Astrocyte (in vitro differentiated cells and primary cell): ENCODE data around the gene GPS2. TPM values are rescaled to one million over a fixed set of nuclear protein-coding genes. Genes with fewer than 3 reads are reported as not detected.

Experiments
- DNase-seq: peaks from one replicate; pipeline ENCODE4 v3.0.0-alpha.2; 2010; ENCODE audit warnings: low read depth
- FAIRE-seq: peaks from 2 replicates; lab custom pipeline; 2011; peaks lifted over from hg19 to GRCh38; lab: Jason Lieb, UNC
- H2AFZ ChIP-seq: 2 replicates; pipeline ENCODE4 v1.6.0; 2012; ENCODE audit warnings: low read depth, low read length, inconsistent platforms
- H3K27ac ChIP-seq: 2 replicates; pipeline ENCODE4 v1.5.1; 2011; ENCODE audit warnings: low read depth, low read length, inconsistent platforms
- H3K27me3 ChIP-seq: 2 replicates; pipeline ENCODE4 v1.6.0; 2011; ENCODE audit warnings: low read length, inconsistent platforms; ENCODE audit not compliant: insufficient read depth
- H3K36me3 ChIP-seq: 2 replicates; pipeline ENCODE4 v1.5.1; 2011; ENCODE audit warnings: low read length, inconsistent platforms; ENCODE audit not compliant: insufficient read depth
- H3K4me1 ChIP-seq: 2 replicates; pipeline ENCODE4 v1.5.1; 2011; ENCODE audit warnings: low read length, inconsistent platforms; ENCODE audit not compliant: insufficient read depth
- H3K4me2 ChIP-seq: 2 replicates; pipeline ENCODE4 v1.6.0; 2012; ENCODE audit warnings: low read length, inconsistent platforms
- H3K4me3 ChIP-seq: 2 replicates; pipeline ENCODE4 v1.5.1; 2011; ENCODE audit warnings: low read depth, mild to moderate bottlenecking, low read length, inconsistent platforms; ENCODE audit not compliant: insufficient read depth
- H3K79me2 ChIP-seq: 2 replicates; pipeline ENCODE4 v1.6.0; 2012; ENCODE audit warnings: mild to moderate bottlenecking, low read length, inconsistent platforms; ENCODE audit not compliant: insufficient read depth
- H3K9ac ChIP-seq: 2 replicates; pipeline ENCODE4 v1.6.0; 2012; ENCODE audit warnings: mild to moderate bottlenecking, low read length, inconsistent platforms
- H3K9me3 ChIP-seq: 2 replicates; pipeline ENCODE4 v1.5.1; 2012; ENCODE audit warnings: low read depth, mild to moderate bottlenecking, low read length, inconsistent platforms; ENCODE audit not compliant: insufficient read depth
- H4K20me1 ChIP-seq: 2 replicates; pipeline ENCODE4 v1.6.0; 2012; ENCODE audit warnings: low read length, inconsistent platforms; ENCODE audit not compliant: insufficient read depth
- H3K27ac Mint-ChIP-seq: one replicate; pipeline ENCODE4 v1.8.0; 2021; ENCODE audit warnings: mild to moderate bottlenecking, mixed read lengths; ENCODE audit not compliant: unreplicated experiment
- H3K27me3 Mint-ChIP-seq: one replicate; pipeline ENCODE4 v1.8.0; 2021; ENCODE audit warnings: low read depth, mixed read lengths; ENCODE audit not compliant: unreplicated experiment
- H3K36me3 Mint-ChIP-seq: one replicate; pipeline ENCODE4 v1.8.0; 2021; ENCODE audit warnings: low read depth, mixed read lengths; ENCODE audit not compliant: unreplicated experiment
- H3K4me1 Mint-ChIP-seq: one replicate; pipeline ENCODE4 v1.8.0; 2021; ENCODE audit warnings: low read depth, mixed read lengths; ENCODE audit not compliant: unreplicated experiment
- H3K4me3 Mint-ChIP-seq: one replicate; pipeline ENCODE4 v1.8.0; 2021; ENCODE audit warnings: mild to moderate bottlenecking, moderate library complexity, mixed read lengths; ENCODE audit not compliant: unreplicated experiment
- H3K9me3 Mint-ChIP-seq: one replicate; pipeline ENCODE4 v1.8.0; 2021; ENCODE audit warnings: mild to moderate bottlenecking, mixed read lengths; ENCODE audit not compliant: unreplicated experiment
- CTCF ChIP-seq: IDR thresholded peaks from 2 replicates; pipeline ENCODE4 v1.5.1; 2011; ENCODE audit warnings: low read depth, mild to moderate bottlenecking, inconsistent platforms, low read length, moderate library complexity; ENCODE audit not compliant: insufficient read depth
- EZH2 ChIP-seq: IDR thresholded peaks from 2 replicates; pipeline ENCODE4 v1.6.1; 2012; ENCODE audit warnings: mild to moderate bottlenecking, low read length, inconsistent platforms; ENCODE audit not compliant: insufficient read depth
- total RNA-seq: library from RNA; stranded (reverse); gene quantifications from 2 replicates; pipeline ENCODE4 v1.2.1, GENCODE V29; 2021

Gene GPS2
- total RNA-seq, 1 donor from 2014 or later, result 49.8 TPM

GRCh38 chr17:7325031-7325528, 9.9 kb upstream of the GPS2 start:
- TF ChIP-seq EZH2, result no peak
- no peak for TF ChIP-seq CTCF
- DNase-seq (no peak), FAIRE-seq (no peak)
- no peak overlapping the region for H3K4me2 ChIP-seq
- peaks cover 16% of the 10 kb centered on the region for H3K36me3 ChIP-seq
- H3K9ac ChIP-seq, result no peak overlapping the region
- no peak overlapping the region for H2AFZ ChIP-seq
- no peak overlapping the region for H3K4me3 Mint-ChIP-seq
- no peaks in the 10 kb centered on the region for H3K27me3 Mint-ChIP-seq
- H3K79me2 ChIP-seq, result peaks cover 29% of the 10 kb centered on the region
- peaks cover 10% of the 10 kb centered on the region for H3K4me1 Mint-ChIP-seq
- no peak overlapping the region for H3K27ac Mint-ChIP-seq
- peaks cover 18% of the 10 kb centered on the region for H3K36me3 Mint-ChIP-seq
- peaks cover 11% of the 10 kb centered on the region for H4K20me1 ChIP-seq
- H3K27ac ChIP-seq, result no peak overlapping the region
- H3K9me3 Mint-ChIP-seq, result no peaks in the 10 kb centered on the region
- no peaks in the 10 kb centered on the region for H3K27me3 ChIP-seq
- H3K4me1 ChIP-seq, result peaks cover 8% of the 10 kb centered on the region
- no peak overlapping the region for H3K4me3 ChIP-seq
- H3K9me3 ChIP-seq, result no peaks in the 10 kb centered on the region

- no peak overlapping the region for H3K4me3 Mint-ChIP-seq
- Histone ChIP-seq H3K4me1 (peaks cover 8% of the 10 kb centered on the region), H3K27ac (no peak overlapping the region), H3K4me2 (no peak overlapping the region), H4K20me1 (peaks cover 11% of the 10 kb centered on the region), H3K9me3 (no peaks in the 10 kb centered on the region), H3K27me3 (no peaks in the 10 kb centered on the region), H3K9ac (no peak overlapping the region), H2AFZ (no peak overlapping the region), H3K79me2 (peaks cover 29% of the 10 kb centered on the region), H3K36me3 (peaks cover 16% of the 10 kb centered on the region), H3K4me3 (no peak overlapping the region)
- H3K27me3 Mint-ChIP-seq, result no peaks in the 10 kb centered on the region
- TF ChIP-seq EZH2 (no peak), CTCF (no peak)
- H3K9me3 Mint-ChIP-seq, result no peaks in the 10 kb centered on the region
- H3K4me1 Mint-ChIP-seq, result peaks cover 10% of the 10 kb centered on the region
- H3K36me3 Mint-ChIP-seq, result peaks cover 18% of the 10 kb centered on the region
- no peak overlapping the region for H3K27ac Mint-ChIP-seq
- DNase-seq (no peak), FAIRE-seq (no peak)
Observed at GRCh38 chr17:7324438-7324779, 9.2 kb upstream of the GPS2 start.

GRCh38 chr17:7323731-7324437, 8.7 kb upstream of the GPS2 start:
- TF ChIP-seq EZH2, result no peak
- peak; percentile 74 for TF ChIP-seq CTCF
- Histone ChIP-seq H3K79me2 (peaks cover 28% of the 10 kb centered on the region), H3K27me3 (no peaks in the 10 kb centered on the region), H3K4me2 (no peak overlapping the region), H3K4me3 (no peak overlapping the region), H3K9me3 (no peaks in the 10 kb centered on the region), H3K27ac (no peak overlapping the region), H2AFZ (no peak overlapping the region), H3K9ac (no peak overlapping the region), H3K36me3 (peaks cover 16% of the 10 kb centered on the region), H4K20me1 (peaks cover 11% of the 10 kb centered on the region), H3K4me1 (peaks cover 8% of the 10 kb centered on the region)
- no peaks in the 10 kb centered on the region for H3K27me3 Mint-ChIP-seq
- DNase-seq (no peak), FAIRE-seq (no peak)
- peaks cover 10% of the 10 kb centered on the region for H3K4me1 Mint-ChIP-seq
- H3K4me3 Mint-ChIP-seq, result no peak overlapping the region
- H3K9me3 Mint-ChIP-seq, result no peaks in the 10 kb centered on the region
- H3K36me3 Mint-ChIP-seq, result peaks cover 18% of the 10 kb centered on the region
- H3K27ac Mint-ChIP-seq, result no peak overlapping the region
